Glomerular visceral epithelial cell (primary cell): Measurements from ENCODE around the gene RHBDF1.

ENCODE experiments used
- DNase-seq: peaks from one replicate; pipeline ENCODE4 v3.0.0-alpha.2; 2016; ENCODE audit errors: extremely low spot score

Gene RHBDF1

GRCh38 chr16:92431-93339 lies 20.3 kb upstream of the RHBDF1 start:
- no peak for DNase-seq

GRCh38 chr16:91484-91883 lies 19.1 kb upstream of the RHBDF1 start:
- DNase-seq = no peak

DNA sequence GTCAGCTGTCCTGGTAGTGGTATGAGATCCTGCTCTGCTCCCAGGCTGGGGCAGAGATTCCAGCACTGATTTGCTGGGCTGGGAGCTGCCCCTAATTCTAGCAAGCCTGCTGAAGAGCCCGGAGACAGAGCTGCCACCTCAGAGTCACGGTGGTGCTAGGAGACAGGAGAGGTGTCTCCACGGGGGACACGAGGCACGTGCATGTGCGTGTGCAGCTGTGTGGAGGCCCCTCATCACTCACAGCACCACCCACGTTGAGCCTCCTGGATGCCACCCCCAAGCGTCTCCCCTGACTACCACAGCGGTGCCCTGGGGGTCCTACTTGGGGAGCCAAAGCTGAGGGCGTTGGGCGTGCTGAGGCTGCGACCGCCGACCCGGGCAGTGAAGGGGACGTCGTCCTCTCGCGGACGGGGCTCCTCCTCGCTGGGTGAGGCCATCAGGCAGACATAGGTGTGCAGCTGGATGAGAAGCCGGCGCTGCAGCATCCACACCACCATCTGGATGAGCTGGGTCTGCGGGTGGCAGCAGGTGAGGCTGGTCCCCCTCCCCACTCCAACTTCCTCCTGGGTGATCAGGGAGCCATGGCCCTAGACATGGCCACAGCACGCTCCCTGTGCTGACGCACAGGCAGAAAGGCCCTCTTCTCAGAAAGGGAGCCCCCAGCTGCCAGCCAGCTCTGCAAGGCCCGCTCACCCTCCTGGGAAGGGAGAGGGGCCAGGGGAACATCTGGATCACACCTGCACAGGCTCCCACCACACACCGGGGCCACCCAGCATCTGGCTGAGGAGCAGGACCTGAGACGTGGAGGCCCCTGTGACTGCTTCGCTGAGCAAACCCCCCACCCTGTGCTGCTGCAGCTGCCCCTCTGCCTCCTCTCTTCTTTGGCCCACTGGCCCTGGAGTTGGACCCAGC lies 17.2 kb upstream of the RHBDF1 start:
- no peak for DNase-seq

DNA sequence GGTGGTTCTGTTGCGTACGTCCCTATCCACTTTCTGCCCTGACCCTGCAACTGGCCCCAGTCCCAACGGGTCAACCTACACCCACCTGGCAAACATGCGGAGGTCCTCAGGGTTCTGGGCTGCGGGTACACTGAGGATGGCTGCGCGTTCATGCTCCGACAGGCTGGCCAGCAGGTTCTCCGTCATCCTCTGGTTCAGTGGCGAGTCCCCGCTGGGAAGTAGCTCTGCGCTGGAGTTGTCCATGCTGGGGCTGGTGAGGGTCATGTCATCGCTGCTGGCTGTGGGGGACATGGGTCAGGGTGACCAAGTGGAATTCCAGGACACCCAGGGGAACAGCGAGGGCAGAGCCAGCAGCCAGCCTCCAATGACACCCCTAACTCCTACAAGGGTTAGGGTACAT lies 16.2 kb upstream of the RHBDF1 start:
- no peak for DNase-seq

DNA sequence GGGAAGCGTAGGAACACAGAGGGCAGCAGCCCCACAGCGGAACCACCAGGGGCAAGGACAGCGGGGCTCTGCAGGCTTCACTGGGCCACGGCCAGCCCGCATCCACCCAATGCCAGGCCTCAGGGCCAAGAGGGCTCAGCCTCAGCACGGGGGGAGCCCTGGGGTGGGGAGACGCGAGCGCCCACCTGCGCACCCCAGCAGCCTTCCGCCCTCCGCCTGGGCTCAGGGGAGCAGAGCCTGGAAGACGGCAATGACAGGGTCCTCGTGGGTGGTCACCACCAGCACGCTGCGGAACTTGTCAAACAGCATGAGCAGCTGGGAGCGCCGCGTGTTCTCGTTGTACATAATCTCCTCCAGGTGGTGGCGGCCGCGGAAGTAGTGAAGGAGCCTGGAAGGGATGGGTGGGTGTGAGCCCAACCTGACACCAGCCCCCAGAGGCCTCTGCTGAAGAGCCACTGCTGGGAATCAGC lies 14.1 kb upstream of the RHBDF1 start:
- no peak for DNase-seq

- DNase-seq = no peak
Observed at GRCh38 chr16:85865-86264, 13.4 kb upstream of the RHBDF1 start.

DNA sequence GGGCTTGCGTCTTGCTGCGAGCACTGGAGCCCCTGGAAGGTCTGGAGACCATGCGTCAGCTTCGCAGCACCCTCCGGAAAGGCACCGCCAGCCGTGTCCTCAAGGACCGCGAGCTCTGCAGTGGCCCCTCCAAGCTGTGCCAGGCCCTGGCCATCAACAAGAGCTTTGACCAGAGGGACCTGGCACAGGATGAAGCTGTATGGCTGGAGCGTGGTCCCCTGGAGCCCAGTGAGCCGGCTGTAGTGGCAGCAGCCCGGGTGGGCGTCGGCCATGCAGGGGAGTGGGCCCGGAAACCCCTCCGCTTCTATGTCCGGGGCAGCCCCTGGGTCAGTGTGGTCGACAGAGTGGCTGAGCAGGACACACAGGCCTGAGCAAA lies 13.0 kb upstream of the RHBDF1 start:
- no peak for DNase-seq

GRCh38 chr16:84718-85406 lies 12.4 kb upstream of the RHBDF1 start:
- DNase-seq = peak; percentile 93

- DNase-seq = no peak
Observed at GRCh38 chr16:83781-84615, 11.6 kb upstream of the RHBDF1 start.

DNA sequence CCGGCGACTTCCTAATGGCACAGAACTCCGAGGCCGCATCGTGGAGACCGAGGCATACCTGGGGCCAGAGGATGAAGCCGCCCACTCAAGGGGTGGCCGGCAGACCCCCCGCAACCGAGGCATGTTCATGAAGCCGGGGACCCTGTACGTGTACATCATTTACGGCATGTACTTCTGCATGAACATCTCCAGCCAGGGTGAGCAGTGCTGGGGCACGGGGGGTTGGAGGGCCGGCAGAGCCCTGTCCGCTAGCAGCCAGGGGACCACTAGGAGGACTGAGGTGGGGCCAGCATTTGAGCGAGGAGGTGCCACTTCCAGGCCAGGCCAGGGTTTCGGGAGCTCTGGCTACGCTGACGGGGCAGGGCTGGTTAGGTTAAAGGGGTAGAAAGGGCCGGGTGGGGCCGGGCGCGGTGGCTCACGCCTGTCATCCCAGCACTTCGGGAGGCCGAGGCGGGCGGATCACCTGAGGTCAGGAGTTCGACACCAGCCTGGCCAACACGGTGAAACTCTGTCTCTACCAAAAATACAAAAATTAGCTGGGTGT lies 10.7 kb upstream of the RHBDF1 start:
- DNase-seq = no peak

GRCh38 chr16:79151-80054 lies 7.0 kb upstream of the RHBDF1 start:
- no peak for DNase-seq

DNA sequence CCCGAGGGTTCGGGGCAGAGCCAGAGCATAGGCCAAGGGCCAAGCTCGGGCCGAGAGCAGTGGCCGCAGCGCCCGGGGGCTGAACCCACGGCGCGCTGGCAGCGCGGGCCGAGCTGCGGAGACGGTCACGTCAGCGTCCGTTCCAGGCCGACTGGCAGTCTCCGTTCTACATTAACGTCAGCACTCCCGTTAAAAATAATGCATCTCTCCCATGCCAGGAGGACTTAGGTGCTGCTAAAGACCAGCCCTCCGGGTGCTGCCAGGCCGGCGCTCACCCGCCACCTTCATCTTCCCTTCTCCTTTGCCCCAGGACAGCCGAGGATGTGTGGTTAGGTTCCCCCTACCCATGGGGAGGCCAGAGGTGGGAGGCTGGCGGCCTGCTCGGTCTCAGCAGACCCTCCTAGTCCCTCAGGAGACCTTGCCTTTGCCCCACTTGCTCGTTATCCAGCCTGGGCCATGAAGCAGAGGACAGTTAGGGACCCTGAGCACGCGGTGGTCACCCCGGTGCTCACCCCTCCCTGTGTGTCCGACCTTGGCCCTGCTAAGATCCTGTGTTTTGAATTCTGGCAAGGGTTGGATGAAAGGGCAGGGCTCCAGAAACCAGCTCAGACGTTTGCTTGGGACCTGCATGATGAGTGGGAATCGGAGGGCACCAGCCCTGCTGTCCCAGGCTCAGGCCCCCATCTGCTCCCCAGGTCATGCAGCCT lies 6.2 kb upstream of the RHBDF1 start:
- no peak for DNase-seq

DNA sequence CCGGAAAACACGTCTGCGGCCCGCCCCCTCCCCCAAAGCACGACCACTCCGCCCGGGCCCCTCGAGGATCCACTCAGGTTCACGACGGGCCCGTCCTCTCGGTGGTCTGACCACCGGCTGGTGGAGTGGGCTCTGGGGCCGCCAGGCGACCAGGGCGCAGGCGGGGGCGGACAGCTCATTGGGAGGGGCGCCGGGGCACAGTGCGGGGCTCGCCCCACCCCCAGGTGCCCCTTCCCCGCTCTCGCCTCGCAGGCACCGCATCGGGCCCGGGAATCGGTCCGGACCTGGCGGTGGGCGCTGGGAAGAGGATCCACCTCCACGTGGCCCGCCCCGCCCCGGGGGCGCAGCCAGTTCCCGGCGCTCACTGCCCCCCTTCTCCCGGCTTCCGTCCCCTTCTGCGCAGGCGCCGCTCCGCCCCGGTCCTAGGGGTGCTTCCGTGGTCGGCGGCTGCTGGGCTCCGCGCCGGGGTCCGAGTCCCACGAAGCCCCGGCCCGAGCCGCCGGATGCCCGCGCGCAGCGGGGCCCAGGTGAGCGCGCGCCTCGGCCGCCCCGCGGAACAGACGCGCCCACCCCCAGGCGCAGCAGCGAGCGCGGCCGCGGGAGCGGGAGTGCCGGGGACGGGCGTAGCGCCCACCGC lies 5.5 kb upstream of the RHBDF1 start, which contains the start of gene MPG:
Gene MPG (plus strand): TSS at position 419 of the 637 bp plus-strand sequence. CDS start 85 bp downstream, at position 504.
- DNase-seq = peak; percentile 78

GRCh38 chr16:77273-77806 lies 4.9 kb upstream of the RHBDF1 start:
- no peak for DNase-seq

- DNase-seq = peak; percentile 64
Observed at GRCh38 chr16:76535-77272, 4.3 kb upstream of the RHBDF1 start.

- peak; percentile 84 for DNase-seq
Observed at GRCh38 chr16:75580-76501, 3.4 kb upstream of the RHBDF1 start.
